Lower leg skin (tissue), 3 donors: ENCODE data around the gene MGRN1.

ENCODE experiments used
- CTCF ChIP-seq, 3 donors: fragments of 450-650 bp; IDR thresholded peaks; one replicate each; pipeline ENCODE4 v1.5.1; 2016; ENCODE audit warnings: antibody characterized with exemption in 3 of 3, mild to moderate bottlenecking in 3 of 3, moderate library complexity in 2 of 3
- POLR2A ChIP-seq, 2 donors: fragments of 450-650 bp; IDR thresholded peaks; one replicate each; pipeline ENCODE4 v1.6.1; 2016 to 2017; ENCODE audit warnings: antibody characterized with exemption in 2 of 2, mild to moderate bottlenecking in 1 of 2, moderate library complexity in 1 of 2

- TF ChIP-seq CTCF (IDR thresholded peaks at IDR 0.05) (no peak), POLR2A (IDR thresholded peaks at IDR 0.05) (no peak)
Observed at GRCh38 chr16:4593086-4593485, 31.5 kb upstream of the MGRN1 start.
